Measurements from ENCODE around the gene PFDN1. TPM values are rescaled to one million over a fixed set of nuclear protein-coding genes. Genes with fewer than 3 reads are reported as not detected.

PFDN1 gene
- total and polyA plus RNA-seq, 12 donors: 49.1 to 194 (median 86.8) TPM

- intact Hi-C loops (cut with DNase I): loop anchor here (2.0 to 5.0 kb wide), 3 partner anchors 67 to 104 kb away; partner anchors contain the start of genes CYSTM1 (in 1 of the 2) and HBEGF (in 1 of the 2)
- Histone ChIP-seq H3K4me3 (no peak overlapping the region), H3K36me3 (replicated peaks in 1 of 2) (peaks cover 0 to 15% of the 10 kb centered on the region in 2 donors), H3K27me3 (no peaks in the 10 kb centered on the region), H3K4me1 (replicated peaks in 1 of 2) (peaks cover 40 to 62% of the 10 kb centered on the region in 2 donors), H3K27ac (peak overlapping the region in 1 of 5 donors; percentile 3), H3K9me3 (replicated peaks in 1 of 3) (no peaks in the 10 kb centered on the region)
- TF ChIP-seq, protein P1, sequence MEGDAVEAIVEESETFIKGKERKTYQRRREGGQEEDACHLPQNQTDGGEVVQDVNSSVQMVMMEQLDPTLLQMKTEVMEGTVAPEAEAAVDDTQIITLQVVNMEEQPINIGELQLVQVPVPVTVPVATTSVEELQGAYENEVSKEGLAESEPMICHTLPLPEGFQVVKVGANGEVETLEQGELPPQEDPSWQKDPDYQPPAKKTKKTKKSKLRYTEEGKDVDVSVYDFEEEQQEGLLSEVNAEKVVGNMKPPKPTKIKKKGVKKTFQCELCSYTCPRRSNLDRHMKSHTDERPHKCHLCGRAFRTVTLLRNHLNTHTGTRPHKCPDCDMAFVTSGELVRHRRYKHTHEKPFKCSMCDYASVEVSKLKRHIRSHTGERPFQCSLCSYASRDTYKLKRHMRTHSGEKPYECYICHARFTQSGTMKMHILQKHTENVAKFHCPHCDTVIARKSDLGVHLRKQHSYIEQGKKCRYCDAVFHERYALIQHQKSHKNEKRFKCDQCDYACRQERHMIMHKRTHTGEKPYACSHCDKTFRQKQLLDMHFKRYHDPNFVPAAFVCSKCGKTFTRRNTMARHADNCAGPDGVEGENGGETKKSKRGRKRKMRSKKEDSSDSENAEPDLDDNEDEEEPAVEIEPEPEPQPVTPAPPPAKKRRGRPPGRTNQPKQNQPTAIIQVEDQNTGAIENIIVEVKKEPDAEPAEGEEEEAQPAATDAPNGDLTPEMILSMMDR (IDR thresholded peaks at IDR 0.05): peak; percentile 81 to 98 (median 92)
- no peak for TF ChIP-seq POLR2A (IDR thresholded peaks at IDR 0.05)
- peak; percentile 92 to 97 (median 96) for DNase-seq
- WGBS, 4 donors: 3 to 9% (median 9%) methylated on average over 9 to 14 of the region's 14 CpGs
Measured at GRCh38 chr5:140244525-140245025, 58.3 kb downstream of the PFDN1 start.

DNA sequence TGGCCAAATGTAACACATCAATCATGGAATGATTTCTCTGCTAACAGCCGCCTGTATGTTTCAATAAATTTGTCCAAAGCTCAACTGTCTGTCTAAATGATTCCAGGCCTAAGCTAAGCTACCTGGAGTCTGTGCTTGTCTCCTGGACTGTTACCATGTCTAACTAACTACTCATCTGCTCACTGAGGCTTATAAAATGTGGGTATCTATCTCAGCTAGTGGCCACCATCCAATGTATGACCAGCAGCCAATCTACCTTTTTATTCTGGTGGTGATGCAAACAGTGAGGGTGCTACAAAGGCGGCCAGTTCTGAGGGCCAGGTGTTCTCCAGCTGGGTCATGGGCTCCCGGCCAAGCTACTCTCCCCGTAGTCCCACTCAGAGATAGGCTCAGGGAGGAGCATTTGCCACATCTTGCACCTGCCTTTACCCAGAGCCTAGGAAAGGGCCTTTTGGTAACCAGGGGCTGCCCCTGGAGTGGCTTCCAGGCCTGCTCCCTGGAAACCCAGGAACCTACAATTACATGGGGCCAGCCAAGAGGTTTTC lies 59.1 kb downstream of the PFDN1 start:
- peaks cover 40 to 64% of the 10 kb centered on the region in 2 donors for H3K4me1 ChIP-seq (replicated peaks in 1 of 2)
- H3K27ac ChIP-seq: no peak overlapping the region
- H3K9me3 ChIP-seq (replicated peaks in 1 of 3): no peaks in the 10 kb centered on the region
- 73 to 89% (median 79%) methylated on average over 4 of the region's 4 CpGs for WGBS, 4 donors
- DNase-seq: peak in 1 of 7 donors; percentile 61
- H3K36me3 ChIP-seq (replicated peaks in 1 of 2): peaks cover 0 to 15% of the 10 kb centered on the region in 2 donors
- intact Hi-C loops (cut with DNase I): loop anchor here (2.0 to 5.0 kb wide), 3 partner anchors 66 to 105 kb away; partner anchors contain the start of genes CYSTM1 (in 1 of the 2) and HBEGF (in 1 of the 2)
- TF ChIP-seq, protein P1 (IDR thresholded peaks at IDR 0.05): no peak
- TF ChIP-seq POLR2A (IDR thresholded peaks at IDR 0.05): no peak
- no peak overlapping the region for H3K4me3 ChIP-seq
- no peaks in the 10 kb centered on the region for H3K27me3 ChIP-seq

- H3K36me3 ChIP-seq (replicated peaks in 1 of 2): peaks cover 0 to 15% of the 10 kb centered on the region in 2 donors
- H3K27me3 ChIP-seq: no peaks in the 10 kb centered on the region
- H3K4me3 ChIP-seq: no peak overlapping the region
- WGBS, 4 donors: 78 to 88% (median 85%) methylated on average over 3 to 4 of the region's 4 CpGs
- H3K9me3 ChIP-seq (replicated peaks in 1 of 3): no peaks in the 10 kb centered on the region
- H3K4me1 ChIP-seq (replicated peaks in 1 of 2): peaks cover 41 to 71% of the 10 kb centered on the region in 2 donors
- no peak for TF ChIP-seq POLR2A (IDR thresholded peaks at IDR 0.05)
- TF ChIP-seq, protein P1 (IDR thresholded peaks at IDR 0.05): no peak
- peak in 1 of 7 donors; percentile 58 for DNase-seq
- H3K27ac ChIP-seq: peak overlapping the region in 1 of 5 donors; percentile 6
- intact Hi-C loops (cut with DNase I): loop anchor here (5.0 kb wide), 2 partner anchors 66 to 104 kb away; partner anchors contain the start of genes CYSTM1 (in 1 of the 2) and HBEGF (in 1 of the 2)
Measured at GRCh38 chr5:140242890-140243585, 59.9 kb downstream of the PFDN1 start.

DNA sequence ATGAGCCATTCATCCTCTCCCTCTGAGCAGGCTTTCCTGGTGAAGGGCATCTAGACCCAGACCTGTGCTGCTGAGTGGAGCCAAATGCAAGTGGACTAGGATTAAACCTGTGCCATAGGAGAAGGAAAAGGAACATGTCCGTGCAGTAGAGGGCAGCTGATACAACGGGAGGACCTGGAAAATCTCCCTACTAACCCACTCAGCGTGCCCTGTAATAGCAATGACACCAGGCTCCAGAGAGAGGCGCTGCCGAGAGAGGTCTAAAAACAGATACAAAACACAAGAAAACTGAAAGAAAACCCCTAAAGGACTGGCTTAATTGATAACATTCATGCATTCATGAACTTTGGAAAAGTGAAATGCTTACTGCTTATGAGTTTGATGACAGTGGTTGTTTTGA lies 60.8 kb downstream of the PFDN1 start:
- Histone ChIP-seq H3K4me3 (no peak overlapping the region), H3K27ac (peak overlapping the region in 4 of 5 donors; percentile 38 to 79 (median 74)), H3K9me3 (replicated peaks in 1 of 3) (no peaks in the 10 kb centered on the region), H3K4me1 (replicated peaks in 1 of 2) (peaks cover 42 to 68% of the 10 kb centered on the region in 2 donors), H3K36me3 (replicated peaks in 1 of 2) (peaks cover 0 to 15% of the 10 kb centered on the region in 2 donors), H3K27me3 (no peaks in the 10 kb centered on the region)
- intact Hi-C loops (cut with DNase I): loop anchor here (5.0 kb wide), 2 partner anchors 65 to 105 kb away; partner anchors contain the start of genes CYSTM1 (in 1 of the 2) and HBEGF (in 1 of the 2)
- 78 to 86% (median 83%) methylated on average over 5 of the region's 5 CpGs for WGBS, 4 donors
- TF ChIP-seq POLR2A (IDR thresholded peaks at IDR 0.05): no peak
- TF ChIP-seq, protein P1 (IDR thresholded peaks at IDR 0.05): no peak
- DNase-seq: peak in 1 of 7 donors; percentile 16

All from adrenal gland (tissue), 12 donors.